ENCODE results near the gene GLUL.

The GLUL gene

DNA sequence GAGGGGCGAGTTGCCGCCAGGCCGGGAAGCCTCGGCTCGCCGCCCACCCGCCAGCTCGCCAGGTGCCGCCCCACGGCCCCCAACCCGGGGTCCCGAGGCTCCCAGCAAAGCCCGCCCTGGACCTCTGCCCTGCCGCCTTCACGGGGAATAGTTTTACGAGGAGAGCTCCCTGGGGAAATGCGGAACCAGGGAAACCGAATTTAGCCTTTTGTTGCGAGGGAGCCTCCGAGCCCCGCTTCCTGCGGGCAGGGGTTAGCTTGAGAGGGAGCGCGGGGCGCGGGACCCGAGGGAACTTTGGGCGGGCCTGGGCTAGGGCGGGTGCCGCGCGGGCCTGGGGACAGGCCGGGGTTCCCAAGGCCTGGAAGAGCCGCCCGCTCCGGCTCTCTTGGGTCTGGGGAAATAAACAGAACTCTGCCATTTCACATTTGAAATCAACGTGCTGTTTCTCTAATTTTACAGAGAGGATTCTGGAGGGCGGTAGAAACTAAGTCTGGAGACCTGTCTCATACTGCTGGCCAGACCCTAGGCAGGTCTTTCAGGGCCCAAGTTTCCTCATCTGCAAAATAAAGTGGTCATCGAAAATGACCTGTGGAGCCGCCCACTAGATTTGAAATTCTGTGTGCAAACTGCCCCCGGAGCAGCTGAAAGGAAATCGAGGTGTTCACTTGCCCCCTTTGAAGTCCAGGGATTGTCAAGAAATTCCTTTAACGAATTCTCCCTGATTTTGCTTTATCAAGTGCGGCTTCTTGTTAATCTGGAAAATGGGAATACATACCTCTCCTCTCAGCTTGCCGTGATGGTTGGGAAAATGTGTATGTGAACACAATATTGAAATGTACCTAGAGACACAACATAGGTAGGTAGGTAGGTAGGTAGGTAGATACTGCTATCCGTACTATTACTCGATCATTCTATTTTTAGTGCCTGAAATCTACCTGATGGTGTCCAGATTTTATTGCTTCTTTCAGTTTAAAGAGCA lies 749 bp upstream of the GLUL start:
- Histone ChIP-seq H3K18ac (ENCODE audit: low read length) (peak overlapping the region; percentile 99), H3K27ac (ENCODE audit: low read depth, low read length) (peak overlapping the region; percentile 94), H3K36me3 (ENCODE audit: control insufficient read depth, insufficient read depth, low read length) (peaks cover 11% of the 10 kb centered on the region), H2BK120ac (ENCODE audit: low read depth, low read length) (peak overlapping the region; percentile 79), H3K4ac (ENCODE audit: low read depth, low read length) (peak overlapping the region; percentile 89), H3K4me3 (ENCODE audit: low read length) (peak overlapping the region; percentile 52), H3K4me1 (ENCODE audit: control insufficient read depth, low read depth, low read length) (peaks cover 8% of the 10 kb centered on the region), H4K8ac (ENCODE audit: low read depth, low read length) (no peak overlapping the region), H2BK5ac (ENCODE audit: low read length) (peak overlapping the region; percentile 74), H3K9ac (ENCODE audit: low read length) (peak overlapping the region; percentile 89), H3K27me3 (ENCODE audit: insufficient read depth, low read length, poor library complexity) (no peaks in the 10 kb centered on the region), H2AK5ac (ENCODE audit: low read length) (no peak overlapping the region), H2BK15ac (replicated peaks; ENCODE audit: low read depth) (peak overlapping the region; percentile 98), H3K56ac (ENCODE audit: low read length) (peak overlapping the region; percentile 87), H3K79me2 (ENCODE audit: control insufficient read depth, insufficient read depth, low read length) (peaks cover 42% of the 10 kb centered on the region), H3K23ac (ENCODE audit: low read length) (no peak overlapping the region), H4K5ac (ENCODE audit: low read length) (no peak overlapping the region), H3K79me1 (ENCODE audit: low read length) (peaks cover 11% of the 10 kb centered on the region), H3K4me2 (ENCODE audit: low read length) (peak overlapping the region; percentile 79)
- DNase-seq: peak; percentile 77
- no CpG with 5 or more reads among the region's 47 CpGs for WGBS (ENCODE audit: extremely low coverage, insufficient coverage, low lambda C conversion rate)

DNA sequence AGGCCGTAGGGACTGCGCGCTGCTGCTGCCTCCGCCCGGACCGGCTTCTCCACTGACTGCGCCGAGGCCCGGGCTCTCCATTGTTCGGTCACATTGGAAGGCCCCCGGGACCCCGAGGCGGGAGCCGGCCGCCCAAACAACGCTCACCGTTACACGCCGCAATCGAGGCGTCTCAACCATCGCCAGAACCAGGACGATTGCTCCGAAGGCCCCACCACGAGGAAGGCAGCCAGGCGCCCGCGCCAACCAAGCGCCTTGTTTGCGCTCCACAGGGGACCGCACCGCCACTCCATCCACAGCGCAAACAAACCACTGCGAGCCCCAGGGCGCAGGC lies 595 bp downstream of the GLUL start:
- Histone ChIP-seq H4K5ac (ENCODE audit: low read length) (no peak overlapping the region), H3K4me2 (ENCODE audit: low read length) (peak overlapping the region; percentile 10), H4K8ac (ENCODE audit: low read depth, low read length) (no peak overlapping the region), H3K79me2 (ENCODE audit: control insufficient read depth, insufficient read depth, low read length) (peaks cover 51% of the 10 kb centered on the region), H2BK5ac (ENCODE audit: low read length) (peak overlapping the region; percentile 72), H3K4ac (ENCODE audit: low read depth, low read length) (peak overlapping the region; percentile 99), H3K4me3 (ENCODE audit: low read length) (peak overlapping the region; percentile 88), H2BK120ac (ENCODE audit: low read depth, low read length) (peak overlapping the region; percentile 29), H3K27ac (ENCODE audit: low read depth, low read length) (peak overlapping the region; percentile 65), H3K4me1 (ENCODE audit: control insufficient read depth, low read depth, low read length) (peaks cover 8% of the 10 kb centered on the region), H3K9ac (ENCODE audit: low read length) (peak overlapping the region; percentile 95), H3K36me3 (ENCODE audit: control insufficient read depth, insufficient read depth, low read length) (peaks cover 21% of the 10 kb centered on the region), H3K27me3 (ENCODE audit: insufficient read depth, low read length, poor library complexity) (no peaks in the 10 kb centered on the region), H3K79me1 (ENCODE audit: low read length) (peaks cover 21% of the 10 kb centered on the region), H2AK5ac (ENCODE audit: low read length) (no peak overlapping the region), H3K18ac (ENCODE audit: low read length) (peak overlapping the region; percentile 85), H3K23ac (ENCODE audit: low read length) (no peak overlapping the region), H2BK15ac (replicated peaks; ENCODE audit: low read depth) (no peak overlapping the region), H3K56ac (ENCODE audit: low read length) (peak overlapping the region; percentile 97)
- DNase-seq: no peak
- no CpG with 5 or more reads among the region's 35 CpGs for WGBS (ENCODE audit: extremely low coverage, insufficient coverage, low lambda C conversion rate)

DNA sequence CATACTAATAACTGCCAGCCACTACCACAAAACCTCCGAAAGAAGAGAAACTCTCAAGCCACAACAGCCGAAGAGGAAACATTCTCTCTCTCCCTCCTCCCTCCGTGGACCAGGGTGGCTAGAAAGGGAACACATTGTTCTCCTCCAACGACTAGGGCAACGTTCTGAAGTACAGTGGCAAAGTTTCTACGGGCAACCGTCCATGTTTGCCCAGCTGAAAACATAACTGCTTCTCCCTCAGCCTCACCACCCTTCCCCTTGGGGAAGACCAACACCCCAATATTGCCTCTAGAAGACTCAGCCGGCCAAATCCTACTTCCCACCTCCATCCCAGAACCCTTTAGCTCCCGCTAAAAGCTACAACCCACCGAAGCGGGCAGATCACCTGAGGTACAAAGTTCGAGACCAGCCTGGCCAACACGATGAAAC lies 2.0 kb downstream of the GLUL start:
- Histone ChIP-seq H3K4ac (ENCODE audit: low read depth, low read length) (no peak overlapping the region), H4K5ac (ENCODE audit: low read length) (no peak overlapping the region), H3K79me1 (ENCODE audit: low read length) (peaks cover 28% of the 10 kb centered on the region), H2BK5ac (ENCODE audit: low read length) (no peak overlapping the region), H2AK5ac (ENCODE audit: low read length) (no peak overlapping the region), H3K79me2 (ENCODE audit: control insufficient read depth, insufficient read depth, low read length) (peaks cover 51% of the 10 kb centered on the region), H3K27ac (ENCODE audit: low read depth, low read length) (no peak overlapping the region), H3K23ac (ENCODE audit: low read length) (peak overlapping the region; percentile 11), H3K4me1 (ENCODE audit: control insufficient read depth, low read depth, low read length) (peaks cover 8% of the 10 kb centered on the region), H2BK120ac (ENCODE audit: low read depth, low read length) (no peak overlapping the region), H3K36me3 (ENCODE audit: control insufficient read depth, insufficient read depth, low read length) (peaks cover 32% of the 10 kb centered on the region), H4K8ac (ENCODE audit: low read depth, low read length) (no peak overlapping the region), H3K27me3 (ENCODE audit: insufficient read depth, low read length, poor library complexity) (no peaks in the 10 kb centered on the region), H3K18ac (ENCODE audit: low read length) (no peak overlapping the region), H3K4me3 (ENCODE audit: low read length) (peak overlapping the region; percentile 88), H3K9ac (ENCODE audit: low read length) (peak overlapping the region; percentile 95), H2BK15ac (replicated peaks; ENCODE audit: low read depth) (no peak overlapping the region), H3K4me2 (ENCODE audit: low read length) (peak overlapping the region; percentile 96), H3K56ac (ENCODE audit: low read length) (peak overlapping the region; percentile 97)
- DNase-seq: no peak
- no CpG with 5 or more reads among the region's 13 CpGs for WGBS (ENCODE audit: extremely low coverage, insufficient coverage, low lambda C conversion rate)

DNA sequence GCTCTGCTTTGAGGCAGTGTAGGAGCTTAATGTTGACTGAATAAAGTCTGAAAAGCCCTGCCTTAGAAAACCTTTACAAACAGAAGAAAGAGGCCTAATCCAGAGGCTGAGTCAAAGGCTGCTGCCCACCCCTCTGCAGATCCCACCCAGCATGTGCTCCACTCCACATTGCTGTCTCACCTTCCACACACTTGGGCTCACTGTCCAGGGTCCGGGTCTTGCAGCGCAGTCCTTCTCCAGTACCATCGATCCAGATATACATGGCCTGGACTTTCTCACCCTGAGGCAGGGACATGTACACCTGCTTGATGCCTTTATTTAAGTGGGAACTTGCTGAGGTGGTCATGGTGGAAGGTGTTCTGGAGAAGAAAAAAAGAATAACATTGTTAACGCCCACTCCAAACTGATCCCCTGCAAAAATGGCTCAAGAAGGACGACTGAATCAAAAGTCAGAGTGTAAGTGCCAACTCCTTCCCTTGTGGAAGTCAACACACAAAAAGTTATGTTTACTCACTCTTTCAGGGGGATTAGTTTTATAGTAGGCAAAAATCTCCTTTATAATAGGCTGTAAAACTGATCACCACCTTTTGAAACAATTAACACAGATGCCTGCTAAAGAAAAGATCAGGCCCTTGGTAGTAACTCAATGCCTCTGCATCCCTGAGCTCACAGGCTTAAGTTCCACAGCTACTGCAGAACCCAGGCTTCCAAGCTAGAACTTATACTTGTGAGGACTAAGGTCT lies 3.0 kb downstream of the GLUL start:
- Histone ChIP-seq H4K8ac (ENCODE audit: low read depth, low read length) (no peak overlapping the region), H3K9ac (ENCODE audit: low read length) (peak overlapping the region; percentile 95), H3K23ac (ENCODE audit: low read length) (no peak overlapping the region), H3K36me3 (ENCODE audit: control insufficient read depth, insufficient read depth, low read length) (peaks cover 39% of the 10 kb centered on the region), H2AK5ac (ENCODE audit: low read length) (no peak overlapping the region), H2BK15ac (replicated peaks; ENCODE audit: low read depth) (no peak overlapping the region), H3K56ac (ENCODE audit: low read length) (peak overlapping the region; percentile 97), H2BK120ac (ENCODE audit: low read depth, low read length) (no peak overlapping the region), H3K4me2 (ENCODE audit: low read length) (peak overlapping the region; percentile 96), H3K27me3 (ENCODE audit: insufficient read depth, low read length, poor library complexity) (no peaks in the 10 kb centered on the region), H3K4me1 (ENCODE audit: control insufficient read depth, low read depth, low read length) (peaks cover 8% of the 10 kb centered on the region), H3K18ac (ENCODE audit: low read length) (no peak overlapping the region), H3K79me1 (ENCODE audit: low read length) (peaks cover 29% of the 10 kb centered on the region), H3K4me3 (ENCODE audit: low read length) (peak overlapping the region; percentile 88), H3K79me2 (ENCODE audit: control insufficient read depth, insufficient read depth, low read length) (peaks cover 51% of the 10 kb centered on the region), H4K5ac (ENCODE audit: low read length) (no peak overlapping the region), H3K4ac (ENCODE audit: low read depth, low read length) (no peak overlapping the region), H2BK5ac (ENCODE audit: low read length) (no peak overlapping the region), H3K27ac (ENCODE audit: low read depth, low read length) (no peak overlapping the region)
- WGBS (ENCODE audit: extremely low coverage, insufficient coverage, low lambda C conversion rate): no CpG with 5 or more reads among the region's 5 CpGs
- DNase-seq: no peak

DNA sequence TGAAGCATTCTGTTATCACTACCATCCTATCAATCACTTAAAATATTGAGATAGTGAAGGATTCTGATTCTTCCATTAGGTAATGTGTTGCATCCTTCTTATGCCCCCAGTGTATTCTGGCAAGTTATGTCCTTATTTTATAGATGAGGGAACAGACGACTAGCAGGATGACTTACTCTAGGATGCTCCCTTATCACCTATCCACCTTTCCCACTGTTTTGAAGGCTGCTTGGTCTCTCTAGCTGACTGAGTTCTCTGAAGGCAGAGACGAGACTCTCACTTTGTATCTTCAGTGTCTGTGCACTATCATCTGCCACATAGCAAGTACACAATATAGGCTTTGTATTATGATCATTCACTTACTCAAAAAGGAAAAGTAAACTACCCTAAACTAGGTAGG lies 4.0 kb downstream of the GLUL start:
- H2BK120ac ChIP-seq (ENCODE audit: low read depth, low read length): no peak overlapping the region
- H3K23ac ChIP-seq (ENCODE audit: low read length): no peak overlapping the region
- H4K5ac ChIP-seq (ENCODE audit: low read length): no peak overlapping the region
- H3K4me1 ChIP-seq (ENCODE audit: control insufficient read depth, low read depth, low read length): peaks cover 3% of the 10 kb centered on the region
- no peak overlapping the region for H3K4ac ChIP-seq (ENCODE audit: low read depth, low read length)
- H3K18ac ChIP-seq (ENCODE audit: low read length): no peak overlapping the region
- no peak overlapping the region for H3K56ac ChIP-seq (ENCODE audit: low read length)
- no peak overlapping the region for H3K4me3 ChIP-seq (ENCODE audit: low read length)
- H3K4me2 ChIP-seq (ENCODE audit: low read length): no peak overlapping the region
- H3K79me1 ChIP-seq (ENCODE audit: low read length): peaks cover 32% of the 10 kb centered on the region
- no peak overlapping the region for H2AK5ac ChIP-seq (ENCODE audit: low read length)
- H3K9ac ChIP-seq (ENCODE audit: low read length): no peak overlapping the region
- H3K27ac ChIP-seq (ENCODE audit: low read depth, low read length): no peak overlapping the region
- no peak for DNase-seq
- no peak overlapping the region for H2BK5ac ChIP-seq (ENCODE audit: low read length)
- H2BK15ac ChIP-seq (replicated peaks; ENCODE audit: low read depth): no peak overlapping the region
- no peaks in the 10 kb centered on the region for H3K27me3 ChIP-seq (ENCODE audit: insufficient read depth, low read length, poor library complexity)
- WGBS (ENCODE audit: extremely low coverage, insufficient coverage, low lambda C conversion rate): no CpG with 5 or more reads among the region's 2 CpGs
- H4K8ac ChIP-seq (ENCODE audit: low read depth, low read length): no peak overlapping the region
- peaks cover 51% of the 10 kb centered on the region for H3K79me2 ChIP-seq (ENCODE audit: control insufficient read depth, insufficient read depth, low read length)
- H3K36me3 ChIP-seq (ENCODE audit: control insufficient read depth, insufficient read depth, low read length): peaks cover 40% of the 10 kb centered on the region
